Measurements from ENCODE around the gene SSPN.

DNA sequence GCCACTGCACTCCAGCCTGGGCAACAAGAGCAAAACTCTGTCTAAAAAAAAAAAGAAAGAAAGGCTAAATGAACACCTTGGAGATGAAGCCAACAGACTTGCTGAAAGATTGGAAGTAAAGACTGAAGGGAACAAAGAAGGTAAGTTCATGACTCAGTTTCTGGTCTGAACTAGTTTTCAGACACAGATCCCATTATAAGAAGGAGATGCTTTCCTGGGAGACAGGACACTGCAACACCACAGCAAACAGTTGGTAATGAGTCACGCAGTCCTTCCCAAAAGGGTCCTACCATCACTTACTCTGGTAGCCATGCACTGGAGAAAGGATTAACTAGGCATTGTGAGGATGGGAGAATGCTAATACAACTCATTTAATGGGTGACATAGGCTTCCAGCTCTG is 97.2 kb downstream of the SSPN start:
- no peak for TF ChIP-seq TEAD4 (IDR thresholded peaks at IDR 0.05)
- no peak for TF ChIP-seq REST (IDR thresholded peaks at IDR 0.05; ENCODE audit: low read depth)
- no peak for TF ChIP-seq CREB1 (IDR thresholded peaks at IDR 0.05; ENCODE audit: low read depth)

Measured in Ishikawa (cell line).